Activated T-cell treated with anti-CD3 and anti-CD28 coated beads, Interleukin-2, amount 50 U/mL, for 72 hours (primary cell): ENCODE data around the gene MARCKS. TPM values are rescaled to one million over a fixed set of nuclear protein-coding genes. Genes with fewer than 3 reads are reported as not detected.

Experiments used
- ATAC-seq, 2 donors: fragments of 150-1000 bp; cut with Tn5 transposase; replicated peaks in 1 of 2; 2 replicates each; pipeline ENCODE4 v1.10.0; 2021; ENCODE audit warnings: moderate library complexity in 2 of 2, mild to moderate bottlenecking in 1 of 2
- DNase-seq, 2 donors: peaks; one replicate each; pipeline ENCODE4 v3.0.0; 2021 to 2022; ENCODE audit warnings: mixed read lengths in 1 of 2
- H3K27ac Mint-ChIP-seq: one replicate; pipeline ENCODE4 v1.8.0; 2022; ENCODE audit warnings: mild to moderate bottlenecking, moderate library complexity, mixed read lengths
- H3K27me3 Mint-ChIP-seq: one replicate; pipeline ENCODE4 v1.8.0; 2022; ENCODE audit warnings: low read depth, mixed read lengths
- H3K36me3 Mint-ChIP-seq, 2 donors: one replicate each; pipeline ENCODE4 v1.8.0; 2022; ENCODE audit warnings: mixed read lengths in 2 of 2, mild to moderate bottlenecking in 1 of 2; ENCODE audit not compliant: insufficient read depth in 2 of 2
- H3K4me1 Mint-ChIP-seq: one replicate; pipeline ENCODE4 v1.8.0; 2022; ENCODE audit warnings: low read depth, mixed read lengths
- H3K4me3 Mint-ChIP-seq, 2 donors: one replicate each; pipeline ENCODE4 v1.8.0; 2022; ENCODE audit warnings: mild to moderate bottlenecking in 2 of 2, mixed read lengths in 2 of 2, moderate library complexity in 2 of 2
- H3K9me3 Mint-ChIP-seq, 2 donors: one replicate each; pipeline ENCODE4 v1.8.0; 2022; ENCODE audit warnings: mixed read lengths in 2 of 2
- total RNA-seq, 2 donors: library from RNA; stranded (reverse); gene quantifications; one replicate each; pipeline ENCODE4 v1.2.3, GENCODE V29; 2022

Gene MARCKS, protein sequence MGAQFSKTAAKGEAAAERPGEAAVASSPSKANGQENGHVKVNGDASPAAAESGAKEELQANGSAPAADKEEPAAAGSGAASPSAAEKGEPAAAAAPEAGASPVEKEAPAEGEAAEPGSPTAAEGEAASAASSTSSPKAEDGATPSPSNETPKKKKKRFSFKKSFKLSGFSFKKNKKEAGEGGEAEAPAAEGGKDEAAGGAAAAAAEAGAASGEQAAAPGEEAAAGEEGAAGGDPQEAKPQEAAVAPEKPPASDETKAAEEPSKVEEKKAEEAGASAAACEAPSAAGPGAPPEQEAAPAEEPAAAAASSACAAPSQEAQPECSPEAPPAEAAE
- total RNA-seq = 1 to 10 TPM; 1.1 to 1.7 TPM

DNA sequence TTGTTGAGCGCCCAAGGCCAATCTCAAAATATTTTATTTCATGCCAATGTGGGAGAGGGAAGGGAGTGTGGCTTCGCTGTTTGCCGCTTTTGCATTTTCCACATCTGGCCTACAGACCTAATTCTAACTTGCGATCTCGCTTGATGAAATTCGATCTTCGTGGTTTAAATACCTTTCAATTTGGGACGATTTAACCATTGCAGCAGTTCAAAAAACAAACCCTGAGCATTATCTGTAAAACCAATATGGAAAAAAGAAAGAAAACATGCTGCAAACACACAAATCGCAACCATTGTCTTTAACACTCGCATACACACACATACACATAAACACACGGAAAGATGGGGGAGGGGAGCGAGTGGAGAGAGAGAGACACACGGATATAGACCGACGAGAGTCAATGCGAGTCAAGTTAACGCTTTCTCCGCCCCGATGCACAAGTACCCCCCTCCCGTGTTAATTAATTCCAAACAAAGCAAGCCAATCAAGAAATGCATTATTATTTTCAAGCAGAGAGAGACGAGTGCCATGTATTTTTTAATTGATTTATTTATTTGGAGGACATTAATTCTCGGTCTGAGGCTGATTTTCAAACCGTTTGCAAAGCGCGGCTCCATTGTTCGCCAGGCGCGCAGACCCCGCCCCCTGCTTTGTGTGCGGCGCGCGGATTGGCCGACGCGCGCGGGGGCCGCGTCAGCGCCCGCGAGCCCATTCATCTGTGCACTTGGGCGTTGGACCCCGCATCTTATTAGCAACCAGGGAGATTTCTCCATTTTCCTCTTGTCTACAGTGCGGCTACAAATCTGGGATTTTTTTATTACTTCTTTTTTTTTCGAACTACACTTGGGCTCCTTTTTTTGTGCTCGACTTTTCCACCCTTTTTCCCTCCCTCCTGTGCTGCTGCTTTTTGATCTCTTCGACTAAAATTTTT is at the start of gene MARCKS:
Gene MARCKS, plus strand, starts transcription at position 721 of the 931 bp plus-strand sequence. CDS start 401 bp downstream, outside the sequence.
- peak; percentile 62 to 69 for DNase-seq
- ATAC-seq = peak; percentile 39 to 44
- H3K27me3 Mint-ChIP-seq = peaks cover 51% of the 10 kb centered on the region
- H3K4me1 Mint-ChIP-seq = peaks cover 5% of the 10 kb centered on the region
- H3K27ac Mint-ChIP-seq = peak within 1 kb of the TSS; percentile 19
- peaks cover 2 to 3% of the 10 kb centered on the region in 2 donors for H3K36me3 Mint-ChIP-seq
- H3K9me3 Mint-ChIP-seq = no peaks in the 10 kb centered on the region
- H3K4me3 Mint-ChIP-seq = no peak within 1 kb of the TSS

DNA sequence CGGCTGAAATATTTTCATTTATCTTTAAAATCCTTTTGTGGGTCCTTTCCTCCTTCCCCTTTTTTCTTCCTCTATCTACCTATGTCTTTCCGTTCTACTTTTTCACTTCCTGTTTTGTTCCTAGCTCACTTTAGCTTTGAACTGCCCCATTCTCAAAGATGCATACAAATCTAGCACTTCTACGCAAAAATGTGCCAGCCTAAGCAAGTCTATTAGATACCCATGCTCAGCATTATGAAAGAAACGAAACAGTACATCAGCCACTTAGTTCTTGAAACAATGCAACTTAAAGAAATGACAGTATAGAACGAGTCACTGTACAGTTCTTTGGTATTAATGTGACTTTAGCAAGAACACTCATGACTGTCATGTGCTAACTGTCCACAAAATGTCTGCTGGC is 47.3 kb upstream of the MARCKS start:
- peaks cover 15% of the 10 kb centered on the region for H3K4me1 Mint-ChIP-seq
- H3K4me3 Mint-ChIP-seq = no peak overlapping the region
- H3K9me3 Mint-ChIP-seq = no peaks in the 10 kb centered on the region
- no peak for DNase-seq
- no peak overlapping the region for H3K27ac Mint-ChIP-seq
- H3K36me3 Mint-ChIP-seq = no peaks in the 10 kb centered on the region
- H3K27me3 Mint-ChIP-seq = peaks cover 18% of the 10 kb centered on the region
- peak; percentile 27 to 51 for ATAC-seq

DNA sequence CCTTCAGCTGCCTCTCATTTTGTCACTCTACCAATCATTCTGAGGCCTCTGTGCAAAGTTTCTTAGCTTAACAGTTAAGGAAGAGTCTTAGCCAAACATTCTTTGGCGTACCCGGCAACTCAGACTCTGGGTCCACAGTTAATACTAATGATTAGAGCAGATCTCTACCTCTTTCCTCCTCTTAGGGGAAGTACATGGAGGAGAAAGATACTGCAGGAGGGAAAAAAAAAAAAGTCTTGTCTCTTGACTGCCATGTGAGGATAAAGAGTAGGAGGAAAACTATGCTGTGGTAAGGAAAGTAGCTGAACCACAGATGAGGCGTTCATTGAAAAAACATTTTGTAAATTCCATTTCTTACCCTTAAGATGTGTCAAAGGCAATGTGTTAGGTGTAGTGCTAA is 44.0 kb upstream of the MARCKS start:
- Mint-ChIP-seq H3K27me3 (peaks cover 10% of the 10 kb centered on the region), H3K9me3 (no peaks in the 10 kb centered on the region), H3K4me3 (no peak overlapping the region), H3K36me3 (no peaks in the 10 kb centered on the region), H3K27ac (no peak overlapping the region), H3K4me1 (peaks cover 5% of the 10 kb centered on the region)
- ATAC-seq (no peak), DNase-seq (no peak)

DNA sequence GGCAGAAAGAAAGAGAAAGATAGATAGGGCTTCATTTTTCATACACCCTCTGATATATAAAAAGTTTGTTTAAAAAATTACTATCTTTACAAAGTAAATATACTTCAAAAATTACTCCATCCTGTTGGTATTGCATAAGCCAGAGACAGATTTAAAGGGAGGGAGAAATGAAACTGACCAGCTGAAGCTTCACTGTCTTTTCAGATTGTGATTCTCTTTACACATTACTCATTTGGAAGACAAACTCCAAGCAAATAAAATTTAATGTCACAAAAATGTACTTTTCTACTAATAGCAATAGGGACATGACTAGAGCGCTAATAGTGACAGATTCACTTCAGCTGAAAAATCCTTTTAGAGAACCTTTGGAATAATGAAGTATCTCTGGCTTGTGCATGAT is 38.6 kb upstream of the MARCKS start:
- ATAC-seq = no peak
- Mint-ChIP-seq H3K36me3 (no peaks in the 10 kb centered on the region), H3K9me3 (no peaks in the 10 kb centered on the region), H3K4me3 (no peak overlapping the region), H3K4me1 (no peaks in the 10 kb centered on the region), H3K27me3 (peaks cover 28% of the 10 kb centered on the region), H3K27ac (no peak overlapping the region)
- no peak for DNase-seq

DNA sequence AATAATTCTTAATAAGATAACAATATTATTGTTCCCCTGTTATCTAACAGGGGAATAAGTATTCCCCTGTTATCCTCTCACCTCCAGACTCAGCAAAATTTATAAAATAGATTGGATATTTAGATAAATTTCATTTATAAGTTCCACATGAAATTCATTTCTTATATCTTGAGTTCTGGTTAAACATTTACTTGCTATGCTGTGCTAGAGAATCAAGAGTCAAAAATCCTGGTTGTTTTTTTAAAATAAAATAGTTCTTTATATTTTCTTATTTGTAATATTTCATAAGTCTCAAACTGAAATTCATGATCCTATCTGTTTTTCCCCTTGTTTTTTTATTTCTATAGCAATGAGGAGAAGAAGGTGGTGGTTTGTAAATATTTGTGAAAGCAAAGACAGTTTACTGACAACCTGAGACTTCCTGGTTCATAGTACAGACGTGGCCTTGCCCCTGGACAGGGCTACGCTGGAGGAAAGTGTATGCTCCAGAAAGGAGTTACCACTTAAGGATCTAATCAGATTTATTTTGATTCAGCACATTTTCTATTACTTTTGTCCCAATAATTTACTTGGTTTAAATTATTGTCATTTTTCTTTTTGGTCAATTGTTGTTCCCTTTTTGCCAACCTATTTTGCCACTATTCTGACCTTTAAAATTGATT is 37.8 kb upstream of the MARCKS start:
- no peaks in the 10 kb centered on the region for H3K36me3 Mint-ChIP-seq
- H3K27me3 Mint-ChIP-seq = peaks cover 29% of the 10 kb centered on the region
- no peaks in the 10 kb centered on the region for H3K4me1 Mint-ChIP-seq
- DNase-seq (no peak), ATAC-seq (no peak)
- no peak overlapping the region for H3K27ac Mint-ChIP-seq
- no peaks in the 10 kb centered on the region for H3K9me3 Mint-ChIP-seq
- no peak overlapping the region for H3K4me3 Mint-ChIP-seq

DNA sequence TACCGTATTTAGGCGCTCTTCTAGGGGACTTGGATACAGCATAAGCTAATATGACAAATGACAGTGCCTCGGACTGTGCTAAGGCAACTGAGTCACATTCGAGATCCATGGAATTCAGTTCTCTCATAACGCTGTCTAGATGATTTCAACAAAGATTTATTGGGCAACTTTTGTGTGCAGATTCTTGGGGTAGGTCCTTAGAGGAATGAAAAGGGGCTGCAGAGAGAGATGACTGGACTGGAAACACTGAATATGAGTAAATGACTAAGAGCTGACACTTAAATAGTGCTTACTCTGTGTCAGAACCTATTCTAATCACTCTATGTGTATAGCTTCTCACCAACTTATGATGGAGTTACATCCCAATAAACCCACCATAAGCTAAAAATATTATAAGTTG is 36.4 kb upstream of the MARCKS start:
- Mint-ChIP-seq H3K27ac (no peak overlapping the region), H3K36me3 (no peaks in the 10 kb centered on the region), H3K9me3 (no peaks in the 10 kb centered on the region), H3K4me3 (no peak overlapping the region), H3K27me3 (peaks cover 33% of the 10 kb centered on the region), H3K4me1 (no peaks in the 10 kb centered on the region)
- no peak for ATAC-seq
- DNase-seq = no peak

DNA sequence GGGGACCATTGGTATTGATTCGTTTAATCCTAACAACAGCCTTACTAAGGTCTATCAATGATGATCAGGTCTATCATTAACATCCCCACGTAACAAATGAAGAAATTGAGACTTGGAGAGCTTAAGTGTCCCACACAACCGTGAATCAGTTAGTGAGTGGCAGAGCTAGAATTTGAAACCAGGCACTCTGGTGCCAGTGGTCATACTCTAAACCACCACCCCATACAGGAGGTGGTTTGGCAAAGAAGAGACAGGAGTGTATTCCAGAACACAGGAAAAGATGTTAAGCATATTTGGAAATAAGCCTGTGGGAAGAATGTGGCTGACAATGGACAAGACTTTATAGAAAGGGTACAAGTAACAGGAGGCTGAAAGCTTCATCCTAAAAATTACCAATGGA is 35.7 kb upstream of the MARCKS start:
- H3K27me3 Mint-ChIP-seq = peaks cover 33% of the 10 kb centered on the region
- no peaks in the 10 kb centered on the region for H3K4me1 Mint-ChIP-seq
- H3K4me3 Mint-ChIP-seq = no peak overlapping the region
- DNase-seq (no peak), ATAC-seq (no peak)
- no peaks in the 10 kb centered on the region for H3K9me3 Mint-ChIP-seq
- H3K36me3 Mint-ChIP-seq = no peaks in the 10 kb centered on the region
- H3K27ac Mint-ChIP-seq = no peak overlapping the region

DNA sequence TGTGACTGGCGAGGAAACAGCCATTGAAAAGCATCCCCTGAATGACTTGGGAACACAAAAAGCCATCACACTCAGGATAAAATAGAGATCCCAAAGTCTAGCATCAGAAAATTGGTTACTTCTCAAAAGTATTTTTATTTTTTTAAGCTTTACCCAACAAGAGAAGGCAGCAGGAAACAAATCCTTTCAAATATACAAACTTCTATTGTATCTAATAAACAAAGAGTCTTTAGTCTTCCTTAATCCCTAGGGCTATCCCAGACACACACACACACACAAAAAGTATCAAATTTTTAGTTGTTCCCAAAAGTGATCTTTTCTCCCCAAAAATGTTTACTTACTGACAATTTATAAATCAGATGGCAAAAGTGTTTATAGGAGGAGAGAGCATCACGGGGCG is 33.2 kb upstream of the MARCKS start:
- no peaks in the 10 kb centered on the region for H3K9me3 Mint-ChIP-seq
- ATAC-seq (no peak), DNase-seq (no peak)
- no peak overlapping the region for H3K4me3 Mint-ChIP-seq
- H3K36me3 Mint-ChIP-seq = no peaks in the 10 kb centered on the region
- no peaks in the 10 kb centered on the region for H3K4me1 Mint-ChIP-seq
- peaks cover 33% of the 10 kb centered on the region for H3K27me3 Mint-ChIP-seq
- H3K27ac Mint-ChIP-seq = no peak overlapping the region

DNA sequence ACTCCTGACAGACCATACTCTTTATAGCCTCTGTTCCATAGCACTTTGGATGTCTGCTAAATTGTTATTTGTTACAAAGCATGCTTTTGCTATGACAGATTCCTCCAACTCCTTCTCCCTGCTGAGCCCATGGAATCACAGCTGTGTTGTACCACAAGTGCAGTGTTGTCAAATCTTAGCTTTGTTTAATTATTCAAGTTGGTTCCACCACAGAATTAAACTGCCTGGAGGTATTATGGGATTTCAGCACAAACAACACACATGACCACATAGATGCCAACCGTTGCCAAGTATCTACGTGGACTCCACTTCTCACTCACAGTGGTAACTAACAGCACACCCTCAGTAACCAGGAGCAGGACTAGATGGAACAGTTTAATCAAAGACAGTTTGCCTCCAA is 32.7 kb upstream of the MARCKS start:
- DNase-seq (no peak), ATAC-seq (no peak)
- Mint-ChIP-seq H3K27me3 (peaks cover 33% of the 10 kb centered on the region), H3K4me1 (no peaks in the 10 kb centered on the region), H3K27ac (no peak overlapping the region), H3K9me3 (no peaks in the 10 kb centered on the region), H3K4me3 (no peak overlapping the region), H3K36me3 (no peaks in the 10 kb centered on the region)

DNA sequence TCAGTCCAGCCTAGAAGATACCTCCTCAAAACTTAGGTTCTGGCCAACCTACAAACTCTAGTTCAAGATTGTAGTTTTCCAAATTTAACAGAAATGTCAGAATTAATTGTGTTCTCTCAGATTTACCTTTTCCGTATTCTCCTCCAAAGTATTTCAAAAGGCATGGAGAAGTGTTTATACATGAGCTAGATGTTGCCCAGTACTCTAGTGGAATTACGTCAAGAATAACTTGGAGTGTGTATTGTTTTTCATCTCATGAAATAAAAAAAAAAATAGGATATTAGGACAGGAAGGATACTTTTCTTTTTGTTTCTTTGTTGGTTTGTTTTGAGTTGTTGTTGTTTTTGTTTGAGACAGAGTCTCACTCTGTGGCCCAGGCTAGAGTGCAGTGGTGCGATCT is 32.3 kb upstream of the MARCKS start:
- no peaks in the 10 kb centered on the region for H3K4me1 Mint-ChIP-seq
- no peaks in the 10 kb centered on the region for H3K9me3 Mint-ChIP-seq
- H3K27me3 Mint-ChIP-seq = peaks cover 33% of the 10 kb centered on the region
- no peak for DNase-seq
- no peak overlapping the region for H3K4me3 Mint-ChIP-seq
- ATAC-seq = no peak
- H3K27ac Mint-ChIP-seq = no peak overlapping the region
- no peaks in the 10 kb centered on the region for H3K36me3 Mint-ChIP-seq

DNA sequence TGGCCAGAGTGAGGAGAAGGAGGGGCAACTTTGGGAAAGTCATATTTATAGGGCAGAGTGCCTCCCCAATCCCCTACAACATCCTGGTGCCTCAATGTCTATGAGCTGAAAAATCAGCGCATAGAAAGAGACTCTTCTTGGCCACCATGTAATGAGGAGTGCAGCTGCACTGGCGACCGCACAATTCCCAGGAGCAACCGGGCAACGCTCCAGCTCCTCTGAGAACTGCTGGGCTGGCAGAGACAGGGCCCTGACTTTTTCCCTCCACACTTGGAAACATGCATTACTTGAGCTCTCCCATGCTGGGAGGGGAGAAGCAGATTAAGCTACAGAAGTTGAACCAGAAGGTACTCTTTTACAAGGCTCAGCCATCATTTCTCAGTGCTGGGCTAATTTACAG is 31.4 kb upstream of the MARCKS start:
- no peak overlapping the region for H3K4me3 Mint-ChIP-seq
- H3K36me3 Mint-ChIP-seq = no peaks in the 10 kb centered on the region
- ATAC-seq (no peak), DNase-seq (no peak)
- no peaks in the 10 kb centered on the region for H3K9me3 Mint-ChIP-seq
- no peak overlapping the region for H3K27ac Mint-ChIP-seq
- H3K4me1 Mint-ChIP-seq = no peaks in the 10 kb centered on the region
- H3K27me3 Mint-ChIP-seq = peaks cover 31% of the 10 kb centered on the region

DNA sequence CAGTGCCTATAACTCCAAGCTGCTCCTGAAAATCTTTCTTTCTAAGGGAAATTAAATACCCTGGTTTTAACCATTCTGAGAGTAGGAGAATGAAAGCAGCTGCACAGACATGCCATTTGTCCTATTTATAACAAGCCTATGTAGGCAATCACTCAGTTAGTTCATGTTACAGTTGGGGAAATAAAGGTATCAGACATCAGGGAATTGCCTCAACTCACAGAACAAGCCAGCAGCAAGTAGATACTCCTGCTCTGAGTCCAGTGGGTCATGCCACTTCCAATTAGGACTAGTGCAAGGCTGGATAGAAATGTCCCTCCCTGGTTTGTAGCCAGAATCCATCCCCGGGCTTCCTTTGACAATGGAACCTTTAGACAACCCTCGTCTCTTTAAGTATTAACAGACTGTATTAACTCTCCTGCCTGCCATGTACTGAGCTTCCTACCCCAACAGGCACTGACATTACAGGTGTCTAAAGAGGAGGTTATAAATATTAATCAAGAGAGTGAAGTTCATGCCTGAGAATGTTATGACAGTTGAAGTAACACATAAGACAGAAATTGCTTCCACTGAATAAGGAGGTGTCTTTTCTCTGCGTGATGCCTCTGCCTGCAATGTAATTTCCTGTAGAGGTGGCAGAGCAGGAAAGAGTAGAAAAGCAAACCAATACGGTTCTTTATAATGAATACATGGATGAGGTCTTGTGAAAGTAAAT is 28.0 kb upstream of the MARCKS start:
- Mint-ChIP-seq H3K36me3 (no peaks in the 10 kb centered on the region), H3K4me3 (no peak overlapping the region), H3K27me3 (peaks cover 8% of the 10 kb centered on the region), H3K4me1 (no peaks in the 10 kb centered on the region), H3K9me3 (no peaks in the 10 kb centered on the region), H3K27ac (no peak overlapping the region)
- DNase-seq (no peak), ATAC-seq (no peak)

DNA sequence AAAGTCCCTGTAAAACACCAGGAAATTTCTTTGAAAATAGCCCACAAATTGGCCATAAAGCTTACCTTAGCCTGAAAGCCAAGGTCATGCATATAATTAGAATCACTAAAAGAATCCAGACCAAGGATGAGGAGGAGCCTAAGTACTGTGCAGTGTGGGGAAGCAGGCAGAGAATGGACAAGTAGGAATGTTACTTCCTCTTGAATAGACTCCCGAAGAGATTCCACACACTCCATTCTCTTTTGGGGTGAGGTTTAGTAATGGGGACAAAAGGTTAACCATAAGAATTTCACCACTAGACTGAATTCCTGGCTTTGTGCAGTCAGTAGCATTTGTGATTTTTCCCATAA is 27.5 kb upstream of the MARCKS start:
- Mint-ChIP-seq H3K27ac (no peak overlapping the region), H3K4me3 (no peak overlapping the region), H3K9me3 (no peaks in the 10 kb centered on the region), H3K4me1 (no peaks in the 10 kb centered on the region), H3K36me3 (no peaks in the 10 kb centered on the region), H3K27me3 (peaks cover 2% of the 10 kb centered on the region)
- DNase-seq (no peak), ATAC-seq (no peak)
